Thyroid gland (tissue), 4 donors: ENCODE results near the gene FTSJ1. TPM values are rescaled to one million over a fixed set of nuclear protein-coding genes. Genes with fewer than 3 reads are reported as not detected.

Source experiments
- DNase-seq, 2 donors: peaks; one replicate each; pipeline ENCODE4 v3.0.0-alpha.2; 2019
- H3K27ac ChIP-seq, 3 donors: fragments of 200-600 bp; sonication (generic); 1 replicate in 2 of 3; 2 replicates in 1 of 3; pipeline ENCODE4 v1.5.1; 2016 to 2019; ENCODE audit warnings: mild to moderate bottlenecking in 1 of 3, moderate library complexity in 1 of 3
- H3K27me3 ChIP-seq: fragments of 200-600 bp; sonication (generic); one replicate; pipeline ENCODE4 v1.5.1; 2019
- H3K36me3 ChIP-seq, 2 donors: fragments of 200-600 bp; sonication (generic); one replicate each; pipeline ENCODE4 v1.5.1; 2016 to 2019
- H3K4me1 ChIP-seq, 2 donors: fragments of 200-600 bp; sonication (generic); one replicate each; pipeline ENCODE4 v1.5.1; 2017 to 2019
- H3K4me3 ChIP-seq, 3 donors: fragments of 200-600 bp; sonication (generic); replicated peaks in 1 of 3; 1 replicate in 2 of 3; 2 replicates in 1 of 3; pipeline ENCODE4 v1.5.1; 2016; ENCODE audit warnings: mild to moderate bottlenecking in 1 of 3
- H3K9me3 ChIP-seq: fragments of 200-600 bp; sonication (generic); one replicate; pipeline ENCODE4 v1.5.1; 2017
- CTCF ChIP-seq, 6 experiments: fragments of 200-600 bp in 3 of 6; fragments of 450-650 bp in 3 of 6; sonication (generic) in 3 of 6; IDR thresholded peaks; one replicate each; pipeline ENCODE4 v1.5.1; 2016 to 2019; ENCODE audit warnings: antibody characterized with exemption in 6 of 6, mild to moderate bottlenecking in 2 of 6, inconsistent platforms in 1 of 6, moderate library complexity in 1 of 6
- POLR2A ChIP-seq, 2 donors: fragments of 450-650 bp; IDR thresholded peaks; one replicate each; pipeline ENCODE4 v1.6.1; 2017; ENCODE audit warnings: antibody characterized with exemption in 2 of 2, mild to moderate bottlenecking in 2 of 2, moderate library complexity in 1 of 2
- WGBS, 2 donors: methylation state at CpG; one replicate each; pipeline ENCODE4 v1.1.5; 2017; 5-methylcytosine and 5-hydroxymethylcytosine counted together
- intact Hi-C: fragments of 100-400 bp; cut with DNase I; formaldehyde crosslinking; loops from one replicate; pipeline ENCODE4 v1.15.1; 2023
- total RNA-seq, 4 donors: library from RNA; depleted of rRNA; stranded (reverse); fragments of >200 nt; gene quantifications; one replicate each; pipeline ENCODE4 v1.2.3, GENCODE V29; 2016

FTSJ1 gene
- total RNA-seq, 4 donors from 2014 or later: 45.9 to 64.9 (median 62.5) TPM

GRCh38 chrX:48451708-48452107 lies 24.3 kb upstream of the FTSJ1 start:
- Histone ChIP-seq H3K4me1 (no peaks in the 10 kb centered on the region), H3K27me3 (no peaks in the 10 kb centered on the region), H3K9me3 (no peaks in the 10 kb centered on the region), H3K36me3 (no peaks in the 10 kb centered on the region), H3K4me3 (no peak overlapping the region), H3K27ac (no peak overlapping the region)
- TF ChIP-seq POLR2A (IDR thresholded peaks at IDR 0.05) (no peak), CTCF (IDR thresholded peaks at IDR 0.05) (no peak)
- intact Hi-C loops: no loop called here
- no peak for DNase-seq
- 49 to 60% methylated on average over 3 to 4 of the region's 4 CpGs for WGBS, 2 donors

- Histone ChIP-seq H3K36me3 (no peaks in the 10 kb centered on the region), H3K9me3 (no peaks in the 10 kb centered on the region), H3K27ac (no peak overlapping the region), H3K27me3 (no peaks in the 10 kb centered on the region), H3K4me3 (no peak overlapping the region), H3K4me1 (no peaks in the 10 kb centered on the region)
- 86 to 92% methylated on average over 6 of the region's 6 CpGs for WGBS, 2 donors
- TF ChIP-seq POLR2A (IDR thresholded peaks at IDR 0.05) (no peak), CTCF (IDR thresholded peaks at IDR 0.05) (no peak)
- intact Hi-C loops: no loop called here
- no peak for DNase-seq
Measured at GRCh38 chrX:48456628-48457331, 19.2 kb upstream of the FTSJ1 start.

- Histone ChIP-seq H3K4me3 (no peak overlapping the region), H3K4me1 (no peaks in the 10 kb centered on the region), H3K36me3 (no peaks in the 10 kb centered on the region), H3K27me3 (no peaks in the 10 kb centered on the region), H3K9me3 (no peaks in the 10 kb centered on the region), H3K27ac (no peak overlapping the region)
- no peak for TF ChIP-seq POLR2A (IDR thresholded peaks at IDR 0.05)
- no peak for TF ChIP-seq CTCF (IDR thresholded peaks at IDR 0.05)
- no peak for DNase-seq
- intact Hi-C loops: no loop called here
- WGBS, 2 donors: 100% methylated on average over 1 of the region's 6 CpGs; no CpG with 5 or more reads in 1 of the 2 donors
Measured at GRCh38 chrX:48458711-48459110, 17.3 kb upstream of the FTSJ1 start.

GRCh38 chrX:48459483-48459882 lies 16.5 kb upstream of the FTSJ1 start:
- TF ChIP-seq POLR2A (IDR thresholded peaks at IDR 0.05): no peak
- TF ChIP-seq CTCF (IDR thresholded peaks at IDR 0.05): no peak
- Histone ChIP-seq H3K4me1 (no peaks in the 10 kb centered on the region), H3K36me3 (no peaks in the 10 kb centered on the region), H3K27ac (no peak overlapping the region), H3K27me3 (no peaks in the 10 kb centered on the region), H3K4me3 (no peak overlapping the region), H3K9me3 (no peaks in the 10 kb centered on the region)
- intact Hi-C loops: no loop called here
- DNase-seq: no peak
- WGBS, 2 donors: 95 to 100% methylated on average over 4 to 6 of the region's 6 CpGs

GRCh38 chrX:48460031-48460430 lies 16.0 kb upstream of the FTSJ1 start:
- intact Hi-C loops: no loop called here
- WGBS, 2 donors: 92 to 97% methylated on average over 3 of the region's 3 CpGs
- TF ChIP-seq POLR2A (IDR thresholded peaks at IDR 0.05) (no peak), CTCF (IDR thresholded peaks at IDR 0.05) (no peak)

More at GRCh38 chrX:48460031-48460430, 16.0 kb upstream of the FTSJ1 start:
- no peak for DNase-seq
- Histone ChIP-seq H3K9me3 (no peaks in the 10 kb centered on the region), H3K4me3 (no peak overlapping the region), H3K27ac (no peak overlapping the region), H3K36me3 (no peaks in the 10 kb centered on the region), H3K27me3 (no peaks in the 10 kb centered on the region), H3K4me1 (no peaks in the 10 kb centered on the region)
